Mucosa of descending colon (tissue), 3 donors: Measurements from ENCODE around the gene C1orf116. TPM values are rescaled to one million over a fixed set of nuclear protein-coding genes. Genes with fewer than 3 reads are reported as not detected.

Experiments
- ATAC-seq: fragments of 200-7000 bp; cut with Tn5 transposase; one replicate; pipeline ENCODE4 v1.9.1; 2020; ENCODE audit warnings: mild to moderate bottlenecking, moderate library complexity
- DNase-seq, 3 donors: peaks; one replicate each; pipeline ENCODE4 v3.0.0-alpha.2; 2020
- H3K36me3 ChIP-seq: fragments of 200-600 bp; one replicate; pipeline ENCODE4 v1.8.0; 2021; ENCODE audit warnings: low read depth, mild to moderate bottlenecking
- H3K4me1 ChIP-seq: fragments of 200-600 bp; one replicate; pipeline ENCODE4 v1.8.0; 2021; ENCODE audit warnings: low read depth, mild to moderate bottlenecking
- H3K4me3 ChIP-seq: fragments of 200-600 bp; one replicate; pipeline ENCODE4 v1.8.0; 2021; ENCODE audit warnings: mild to moderate bottlenecking
- H3K9me3 ChIP-seq: fragments of 200-600 bp; one replicate; pipeline ENCODE4 v1.8.0; 2021; ENCODE audit warnings: mild to moderate bottlenecking
- intact Hi-C, 2 donors: fragments of 100-400 bp; cut with DNase I in 1 of 2; cut with micrococcal nuclease in 1 of 2; formaldehyde crosslinking; loops; one replicate each; pipeline versions ENCODE4 v1.11.0 to v1.11.1; 2022; cut with DNase I, micrococcal nuclease
- total RNA-seq, 3 donors: library from RNA; stranded (reverse); fragmentation: NEBNext Ultra II Directional in 2 of 3; extraction: Animal tissue kit (Norgen Biotek cat#: 25700) in 2 of 3; gene quantifications; one replicate each; pipeline versions ENCODE4 v1.2.1 to v1.2.4, GENCODE V29; 2021 to 2023
- TF ChIP-seq, protein P1 (sequence below): fragments of 200-600 bp; IDR thresholded peaks from one replicate; pipeline ENCODE4 v1.8.0; 2022; ENCODE audit warnings: antibody characterized with exemption, mild to moderate bottlenecking
- donor health status: DM: no; HTN: no; CAD: no; lungs with moderate emphysema.
- donor health status: DM: no; HTN: no; CAD: no.
- donor health status: DM: no; HTN: yes; CAD: no.

Gene C1orf116
- total RNA-seq, 3 donors from 2014 or later: 8.7 to 31.0 (median 25.4) TPM

DNA sequence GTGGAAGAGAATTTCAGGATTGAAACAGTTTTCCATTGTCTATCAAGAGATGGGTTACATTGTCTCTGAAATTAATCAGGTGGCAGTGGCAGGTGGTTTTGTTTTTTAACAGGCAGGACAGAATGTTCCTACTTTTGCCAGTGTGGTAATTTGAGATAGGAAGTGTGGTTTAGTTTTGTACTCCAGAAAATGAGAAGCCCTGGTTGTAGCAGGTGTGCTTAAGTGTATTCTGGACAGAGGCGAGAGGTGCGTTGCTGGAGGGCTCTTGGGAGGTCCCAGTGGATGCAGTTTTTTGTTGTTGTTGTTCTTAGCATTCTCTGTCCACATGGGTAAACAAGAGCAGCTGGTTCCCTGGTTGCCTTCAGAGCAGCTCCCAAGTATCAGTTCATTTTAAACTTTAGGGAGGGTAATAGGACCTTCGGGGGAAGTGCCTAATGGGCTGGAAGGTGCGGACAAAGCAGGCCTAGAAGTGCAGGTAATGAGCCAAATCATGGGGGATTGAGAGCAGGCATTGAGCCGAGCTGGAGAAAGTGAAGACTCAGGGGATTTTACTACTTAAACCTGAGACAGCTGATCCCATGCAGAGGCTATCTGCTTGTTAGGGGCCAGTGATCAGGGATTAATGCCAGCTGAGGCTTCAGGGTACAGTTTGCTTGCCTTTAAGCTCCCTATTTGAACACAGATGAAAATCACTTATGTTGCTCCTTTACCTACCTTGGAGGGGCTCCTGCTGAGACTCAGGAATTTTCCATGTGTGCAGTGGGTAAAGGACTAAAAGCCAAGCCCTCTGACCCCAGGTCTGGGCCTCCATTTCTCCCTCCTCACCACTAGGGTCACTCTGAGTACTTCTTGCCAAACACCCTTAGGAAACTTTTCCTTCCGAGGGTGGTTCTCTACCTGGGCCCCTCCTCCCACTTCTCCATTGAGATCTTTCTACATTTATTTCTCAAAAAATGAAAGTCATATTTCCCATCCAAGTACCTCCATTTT is 26.6 kb upstream of the C1orf116 start:
- ATAC-seq (no peak), DNase-seq (no peak)
- TF ChIP-seq, protein P1, sequence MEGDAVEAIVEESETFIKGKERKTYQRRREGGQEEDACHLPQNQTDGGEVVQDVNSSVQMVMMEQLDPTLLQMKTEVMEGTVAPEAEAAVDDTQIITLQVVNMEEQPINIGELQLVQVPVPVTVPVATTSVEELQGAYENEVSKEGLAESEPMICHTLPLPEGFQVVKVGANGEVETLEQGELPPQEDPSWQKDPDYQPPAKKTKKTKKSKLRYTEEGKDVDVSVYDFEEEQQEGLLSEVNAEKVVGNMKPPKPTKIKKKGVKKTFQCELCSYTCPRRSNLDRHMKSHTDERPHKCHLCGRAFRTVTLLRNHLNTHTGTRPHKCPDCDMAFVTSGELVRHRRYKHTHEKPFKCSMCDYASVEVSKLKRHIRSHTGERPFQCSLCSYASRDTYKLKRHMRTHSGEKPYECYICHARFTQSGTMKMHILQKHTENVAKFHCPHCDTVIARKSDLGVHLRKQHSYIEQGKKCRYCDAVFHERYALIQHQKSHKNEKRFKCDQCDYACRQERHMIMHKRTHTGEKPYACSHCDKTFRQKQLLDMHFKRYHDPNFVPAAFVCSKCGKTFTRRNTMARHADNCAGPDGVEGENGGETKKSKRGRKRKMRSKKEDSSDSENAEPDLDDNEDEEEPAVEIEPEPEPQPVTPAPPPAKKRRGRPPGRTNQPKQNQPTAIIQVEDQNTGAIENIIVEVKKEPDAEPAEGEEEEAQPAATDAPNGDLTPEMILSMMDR: no peak
- H3K36me3 ChIP-seq: no peaks in the 10 kb centered on the region
- intact Hi-C loops: no loop called here
- H3K4me1 ChIP-seq: peaks cover 7% of the 10 kb centered on the region
- H3K4me3 ChIP-seq: no peak overlapping the region
- no peaks in the 10 kb centered on the region for H3K9me3 ChIP-seq

- Histone ChIP-seq H3K4me3 (no peak overlapping the region), H3K36me3 (no peaks in the 10 kb centered on the region), H3K9me3 (no peaks in the 10 kb centered on the region), H3K4me1 (peaks cover 5% of the 10 kb centered on the region)
- DNase-seq: no peak
- ATAC-seq: no peak
- TF ChIP-seq, protein P1: no peak
- intact Hi-C loops: no loop called here
Measured at GRCh38 chr1:207058252-207058651, 25.7 kb upstream of the C1orf116 start.

DNA sequence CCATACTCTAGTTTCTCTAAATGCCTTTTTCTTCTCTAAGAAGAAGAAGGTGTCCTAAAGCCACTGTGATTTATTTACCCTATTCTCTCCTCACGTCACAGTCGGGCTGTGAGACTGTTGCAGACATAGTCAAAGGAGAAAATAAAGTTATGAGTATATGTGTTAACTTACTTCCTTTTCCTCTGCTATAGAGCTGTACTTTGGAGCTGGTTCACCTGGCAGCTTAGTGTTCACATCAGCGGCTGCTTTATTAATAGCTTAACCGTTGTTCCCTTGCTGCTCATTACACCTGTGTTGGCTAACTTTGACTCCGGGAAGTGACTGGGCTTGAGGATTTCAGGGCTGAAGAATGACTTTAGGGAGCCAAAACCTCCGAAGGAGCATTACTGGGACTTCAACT is 24.1 kb upstream of the C1orf116 start:
- intact Hi-C loops: no loop called here
- H3K4me3 ChIP-seq: no peak overlapping the region
- H3K4me1 ChIP-seq: peaks cover 13% of the 10 kb centered on the region
- no peaks in the 10 kb centered on the region for H3K9me3 ChIP-seq
- ATAC-seq (peak; percentile 67), DNase-seq (peak in 1 of 3 donors; percentile 68)
- no peaks in the 10 kb centered on the region for H3K36me3 ChIP-seq
- TF ChIP-seq, protein P1: peak; percentile 7

- TF ChIP-seq, protein P1: no peak
- H3K4me3 ChIP-seq: no peak overlapping the region
- H3K36me3 ChIP-seq: no peaks in the 10 kb centered on the region
- no peak for ATAC-seq
- no peaks in the 10 kb centered on the region for H3K9me3 ChIP-seq
- peaks cover 20% of the 10 kb centered on the region for H3K4me1 ChIP-seq
- intact Hi-C loops: no loop called here
- DNase-seq: no peak
Measured at GRCh38 chr1:207055386-207056001, 22.9 kb upstream of the C1orf116 start.

DNA sequence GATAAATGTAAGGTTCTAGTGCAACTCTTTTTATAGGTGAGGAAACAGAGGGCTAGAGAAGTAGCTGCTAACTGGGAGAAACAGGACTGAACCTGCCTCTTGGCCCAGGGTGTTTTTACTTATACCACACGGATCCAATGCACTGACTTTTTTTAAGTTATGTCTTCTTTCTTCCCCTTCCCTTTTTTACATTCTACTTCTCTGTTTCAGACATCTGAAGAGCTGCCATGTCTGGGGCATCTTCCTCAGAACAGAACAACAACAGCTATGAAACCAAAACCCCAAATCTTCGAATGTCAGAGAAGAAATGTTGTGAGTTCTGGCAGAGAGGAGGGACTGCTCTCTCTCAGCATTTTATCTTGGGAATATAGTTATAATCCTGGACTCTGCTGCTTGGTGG is 21.9 kb upstream of the C1orf116 start:
- no peaks in the 10 kb centered on the region for H3K9me3 ChIP-seq
- peaks cover 24% of the 10 kb centered on the region for H3K4me1 ChIP-seq
- DNase-seq (no peak), ATAC-seq (no peak)
- TF ChIP-seq, protein P1: no peak
- intact Hi-C loops: no loop called here
- no peaks in the 10 kb centered on the region for H3K36me3 ChIP-seq
- no peak overlapping the region for H3K4me3 ChIP-seq
